Kidney tubule cell (primary cell): Measurements from ENCODE around the gene SYNCRIP.
"Not testable (repeated sequence)": the region's sequence is repeated elsewhere in the genome, so short reads cannot be mapped to it uniquely, and the experiment has no call there.

Experiments
- DNase-seq: peaks from one replicate; pipeline ENCODE4 v3.0.0-alpha.2; 2018; ENCODE audit warnings: low spot score

Gene SYNCRIP

DNA sequence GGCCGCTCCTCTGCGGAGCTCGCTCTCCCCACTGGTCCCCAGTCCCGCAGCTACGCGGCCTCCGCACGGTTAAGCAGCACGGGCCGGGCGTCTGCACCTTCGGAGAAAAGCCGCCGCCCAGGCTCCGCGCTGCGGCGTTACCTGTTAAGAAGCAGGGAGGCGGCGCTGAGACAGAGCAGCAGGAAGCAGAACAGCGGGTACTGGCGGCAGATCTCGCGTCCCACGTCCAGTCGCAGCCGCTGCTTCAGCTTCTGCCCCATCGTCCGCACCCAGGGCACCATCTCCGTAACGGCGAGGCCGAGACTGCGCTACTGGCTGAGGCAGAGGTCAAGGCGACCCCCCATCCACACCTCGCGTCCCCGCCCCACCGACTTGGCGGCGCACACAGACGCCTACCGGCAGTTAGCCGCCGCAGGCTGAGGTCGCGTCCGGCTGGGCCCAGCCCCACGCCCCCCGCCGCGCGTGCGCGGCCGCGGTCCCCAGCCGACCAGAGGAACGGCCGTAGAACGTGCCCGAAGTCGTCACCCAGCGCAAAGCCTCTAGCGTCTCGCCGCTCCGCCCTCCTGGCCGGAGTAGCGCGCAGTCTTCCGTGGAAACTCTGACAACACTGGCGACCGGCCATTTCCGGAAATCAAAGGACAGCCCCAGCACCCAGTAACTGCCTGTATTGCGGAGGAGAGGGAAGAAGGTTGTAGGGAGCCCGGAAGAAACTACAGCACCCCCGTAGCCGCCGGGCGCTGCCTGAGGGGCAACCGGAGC lies 49.1 kb downstream of the SYNCRIP start, which contains the start of gene SNX14:
TSS of gene SNX14 (minus strand) at position 421 of the 759 bp plus-strand sequence. CDS start at position 281, 140 bp downstream.
- peak; percentile 97 for DNase-seq

DNA sequence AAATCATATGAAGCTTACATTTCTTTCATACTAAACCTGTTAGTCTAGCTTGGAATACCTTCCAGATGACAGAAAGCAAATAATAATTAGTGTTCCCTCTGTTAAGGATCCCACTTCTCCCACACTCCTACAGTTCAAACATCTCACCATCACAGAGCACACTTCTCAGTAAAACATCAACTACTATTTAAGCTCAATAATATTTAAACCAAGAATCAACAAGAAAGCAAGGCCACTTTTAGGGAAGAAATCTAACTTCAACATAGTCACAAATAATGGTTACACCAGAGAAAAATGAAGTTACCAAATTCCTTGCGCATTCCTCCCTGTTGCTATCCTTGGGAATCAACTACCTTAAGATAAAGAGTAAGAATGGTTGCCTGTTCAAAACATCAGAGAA lies 50.7 kb downstream of the SYNCRIP start:
- DNase-seq = no peak

DNA sequence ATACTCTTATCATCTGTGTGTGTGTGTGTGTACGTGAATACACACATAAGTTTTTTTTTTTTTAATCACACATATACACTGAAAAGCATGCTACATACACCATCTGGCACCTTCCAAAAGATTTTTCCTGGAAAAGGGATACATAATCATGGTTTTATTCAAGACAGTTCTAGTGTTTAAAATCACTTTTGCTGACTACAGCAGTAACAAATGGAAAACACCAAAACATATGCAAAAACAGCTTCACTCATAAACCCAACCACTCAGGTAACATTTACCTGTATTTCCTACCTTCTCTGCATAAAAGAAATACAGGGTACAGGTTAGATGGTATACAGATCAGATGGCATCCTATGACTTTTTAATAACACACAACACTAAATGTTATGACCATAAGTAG lies 51.5 kb downstream of the SYNCRIP start:
- no peak for DNase-seq

DNA sequence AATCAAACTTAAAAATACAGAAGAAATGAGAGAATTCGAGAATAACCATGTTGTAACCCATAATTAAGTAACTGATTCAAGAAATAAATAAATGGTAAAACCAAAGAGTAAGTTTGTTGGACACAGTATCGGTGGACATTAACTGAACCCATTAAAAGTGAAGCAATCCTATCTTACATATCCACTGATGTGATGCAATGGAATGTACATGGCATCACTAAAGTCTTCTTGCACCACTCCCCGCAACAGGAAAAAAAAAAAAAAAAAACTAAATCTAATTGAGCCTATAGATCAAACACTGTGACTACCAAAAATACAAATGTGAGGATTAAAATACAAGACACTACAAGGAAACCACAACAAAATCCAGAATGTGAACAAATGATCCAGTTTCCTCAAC lies 56.9 kb downstream of the SYNCRIP start:
- DNase-seq = no peak

DNA sequence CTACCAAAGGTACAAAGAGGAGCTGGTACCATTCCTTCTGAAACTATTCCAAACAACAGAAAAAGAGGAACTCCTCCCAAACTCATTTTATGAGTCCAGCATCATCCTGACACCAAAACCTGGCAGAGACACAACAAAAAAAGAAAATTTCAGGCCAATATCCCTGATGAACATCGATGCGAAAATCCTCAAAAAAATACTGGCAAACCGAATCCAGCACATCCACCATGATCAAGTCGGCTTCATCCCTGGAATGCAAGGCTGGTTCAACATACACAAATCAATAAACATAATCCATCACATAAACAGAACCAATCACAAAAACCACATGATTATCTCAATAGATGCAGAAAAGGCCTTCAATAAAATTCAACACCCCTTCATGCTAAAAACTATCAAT lies 59.9 kb downstream of the SYNCRIP start:
- DNase-seq = not testable (repeated sequence)

DNA sequence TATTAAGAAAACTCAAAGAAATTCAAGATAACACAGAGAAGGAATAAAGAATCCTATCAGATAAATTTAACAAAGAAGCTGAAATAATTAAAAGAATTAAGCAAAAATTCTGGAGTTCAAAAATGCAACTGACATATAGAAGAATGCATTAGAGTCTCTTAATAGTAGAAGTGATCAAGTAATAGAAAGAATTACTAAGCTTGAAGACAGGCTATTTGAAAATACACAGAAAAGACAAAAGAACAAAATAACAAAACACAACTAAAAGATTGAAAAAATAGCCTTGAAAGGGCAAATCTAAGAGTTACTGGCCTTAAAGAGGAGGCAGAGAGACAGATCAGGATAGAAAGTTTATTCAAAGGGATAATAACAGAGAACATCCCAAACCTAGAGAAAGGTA lies 61.1 kb downstream of the SYNCRIP start:
- no peak for DNase-seq

DNA sequence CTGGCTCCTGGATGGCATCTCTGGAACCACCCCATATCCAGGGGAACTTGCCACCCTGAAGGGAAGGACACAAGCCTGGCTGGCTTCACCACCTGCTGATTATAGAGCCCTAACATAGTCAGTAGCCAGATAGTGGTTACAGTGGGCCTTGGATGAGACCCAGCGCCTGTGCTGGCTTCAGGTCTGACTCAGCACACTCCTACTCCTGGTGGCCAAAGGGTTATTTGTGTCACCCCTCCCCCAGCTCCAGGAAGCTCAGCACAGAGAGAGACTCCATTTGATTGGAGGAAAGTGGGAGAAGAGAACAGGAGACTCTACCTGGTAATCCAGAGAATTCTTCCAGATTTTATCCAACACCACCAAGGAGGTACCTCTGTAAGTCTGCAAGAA lies 61.8 kb downstream of the SYNCRIP start:
- DNase-seq = peak; percentile 72

DNA sequence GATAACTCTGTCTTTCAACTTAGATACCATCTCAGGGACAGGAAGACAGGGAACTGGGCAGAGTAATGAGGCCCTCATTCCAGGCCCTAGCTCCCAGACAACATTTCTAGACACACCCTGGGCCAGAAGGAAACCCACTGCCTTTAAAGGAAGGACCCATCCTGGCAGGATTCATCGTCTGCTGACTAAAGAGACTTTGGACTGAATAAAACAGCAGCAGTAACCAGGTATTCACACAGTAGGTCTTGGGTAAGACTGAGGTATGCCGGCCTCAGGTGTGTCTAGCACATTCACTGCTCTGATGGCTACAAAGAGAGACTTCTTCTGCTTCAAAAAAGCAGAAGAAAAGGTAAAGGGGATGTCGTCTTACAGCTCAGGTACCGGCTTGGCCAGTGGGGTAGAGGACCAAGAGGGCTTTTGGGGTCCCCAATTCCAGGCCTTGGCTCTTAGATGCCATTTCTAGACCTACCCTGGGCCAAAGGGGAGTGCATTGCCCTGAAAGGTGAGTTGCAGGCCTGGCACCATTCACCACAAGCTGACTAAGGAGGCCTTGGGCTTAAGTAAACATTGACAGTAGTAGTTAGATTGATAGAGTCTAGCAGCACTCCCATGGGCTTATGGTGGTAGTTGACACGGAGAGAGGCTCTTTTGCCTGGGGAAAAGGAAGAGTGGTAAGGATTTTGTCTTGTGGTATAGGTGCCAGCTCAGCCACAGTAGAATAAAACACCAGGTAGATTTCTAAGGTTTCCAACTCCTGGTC lies 62.4 kb downstream of the SYNCRIP start:
- peak; percentile 61 for DNase-seq

DNA sequence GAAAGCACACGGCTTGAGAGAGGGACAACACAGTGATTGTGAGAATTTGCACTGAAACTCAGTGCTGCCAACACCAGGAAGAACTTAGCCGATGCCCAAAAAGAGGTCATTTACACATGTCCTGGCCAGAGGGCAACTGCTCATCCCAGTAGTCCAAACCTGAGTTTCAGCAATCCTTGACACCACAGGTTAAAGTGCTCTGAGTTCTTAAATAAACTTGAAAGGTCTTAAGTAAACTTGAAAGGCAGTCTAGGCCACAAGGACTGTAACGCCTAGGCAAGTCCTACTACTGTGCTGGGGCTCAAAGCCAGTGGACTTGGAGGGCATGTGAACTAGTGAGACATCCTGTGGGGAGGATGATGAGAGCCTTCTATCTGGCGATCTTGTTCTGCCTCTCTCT lies 63.1 kb downstream of the SYNCRIP start:
- DNase-seq = no peak

DNA sequence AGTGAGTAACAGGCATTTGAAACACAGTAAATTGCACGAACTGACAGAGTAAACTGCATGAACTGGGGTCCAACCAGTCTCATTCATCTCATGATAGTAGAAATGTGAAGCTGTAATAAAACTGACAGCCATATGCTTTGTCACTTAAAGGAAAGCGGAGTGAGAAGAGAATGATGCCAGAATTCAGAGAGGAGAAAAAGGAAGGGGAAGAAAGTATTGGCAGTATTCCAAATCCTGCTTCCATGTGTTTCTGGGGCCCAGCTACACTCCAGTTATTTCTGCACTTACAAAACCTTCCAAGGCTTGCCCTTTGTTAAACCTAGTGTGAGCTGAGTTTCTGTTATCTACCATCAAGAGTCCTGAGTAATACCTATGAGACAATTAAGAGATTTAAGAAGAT lies 66.2 kb downstream of the SYNCRIP start:
- no peak for DNase-seq

DNA sequence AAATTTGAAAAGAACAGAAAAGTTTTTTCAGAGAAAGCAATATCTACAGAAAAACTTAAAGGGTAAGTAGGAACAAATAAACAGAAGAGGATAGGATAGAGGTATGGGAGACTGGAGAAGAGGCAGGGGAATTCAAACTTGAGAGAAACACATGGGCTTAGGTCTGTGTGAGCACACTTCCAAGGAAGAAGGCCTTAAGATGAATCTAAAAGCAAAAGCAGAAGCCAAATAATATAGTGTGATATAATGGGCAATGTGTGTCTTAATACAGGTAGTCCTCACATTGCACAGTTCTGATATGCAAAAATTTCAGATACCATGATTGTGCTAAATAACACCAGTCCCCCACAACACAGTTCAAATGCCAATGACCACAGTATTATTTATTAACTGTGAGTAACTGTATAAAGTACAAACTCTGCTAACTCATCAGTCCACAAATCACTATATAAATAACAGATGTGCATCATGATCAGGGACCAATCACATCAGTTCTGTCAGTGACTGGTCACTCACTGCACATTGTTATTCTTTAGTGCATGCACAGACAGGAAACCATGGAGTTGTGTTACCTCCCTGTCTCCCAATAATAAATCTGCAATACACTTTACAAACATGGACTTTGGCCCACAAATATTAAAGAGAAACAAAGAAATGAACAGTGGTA lies 67.6 kb downstream of the SYNCRIP start:
- peak; percentile 80 for DNase-seq

DNA sequence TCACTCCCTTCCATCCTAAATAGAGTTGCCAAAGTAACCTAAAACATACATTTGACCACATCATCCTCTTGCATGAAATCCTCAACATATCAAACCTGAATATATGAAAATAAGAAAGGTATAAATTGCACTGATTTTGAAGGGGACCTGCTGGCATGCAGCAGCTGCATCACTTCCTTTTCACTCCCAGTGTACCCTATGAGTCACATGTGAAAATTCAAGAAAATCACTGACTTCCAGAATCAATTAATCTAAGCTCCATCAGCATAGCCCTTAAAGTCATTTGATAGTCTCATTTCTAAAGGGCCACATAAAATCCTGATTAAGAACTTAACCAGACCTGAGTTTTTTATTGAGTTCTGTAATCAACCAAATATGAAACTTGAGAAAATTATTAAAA lies 73.4 kb downstream of the SYNCRIP start:
- peak; percentile 40 for DNase-seq

DNA sequence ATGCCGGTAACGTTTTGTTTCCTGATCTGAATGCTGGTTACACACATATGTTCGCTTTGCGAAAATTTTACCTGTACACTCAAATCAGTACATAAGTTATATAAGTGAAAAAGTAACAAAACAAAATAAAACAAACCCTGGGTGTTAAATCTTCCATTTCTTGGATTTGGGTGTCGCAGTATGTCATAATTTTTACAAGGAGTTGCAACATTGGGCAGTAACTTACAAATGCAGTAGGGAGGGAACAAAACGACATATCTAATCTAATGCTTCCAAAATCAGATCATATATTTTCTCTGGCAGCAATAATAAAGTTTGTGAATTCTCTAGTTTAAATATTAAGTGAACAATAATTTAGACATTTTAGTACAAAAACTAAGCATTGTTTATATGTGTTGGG lies 74.3 kb downstream of the SYNCRIP start:
- no peak for DNase-seq

DNA sequence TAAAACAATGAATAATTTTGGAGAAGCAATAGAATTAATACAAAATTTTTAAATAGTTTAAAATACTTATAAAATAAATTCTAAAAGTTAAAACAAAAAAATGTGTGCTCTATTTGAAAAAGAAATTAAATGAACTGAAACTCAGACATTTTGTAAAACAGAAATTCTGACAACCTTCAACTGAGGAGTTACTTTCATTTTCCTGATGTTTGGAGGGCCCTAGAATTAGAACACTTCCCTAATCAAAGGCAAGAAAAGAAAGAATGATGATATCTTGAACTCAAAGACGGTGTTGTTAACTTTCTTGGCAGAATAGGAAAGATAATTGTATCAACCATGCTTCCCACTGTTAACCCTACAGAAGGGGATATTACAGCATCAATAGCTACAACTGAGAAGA lies 77.0 kb downstream of the SYNCRIP start:
- no peak for DNase-seq

DNA sequence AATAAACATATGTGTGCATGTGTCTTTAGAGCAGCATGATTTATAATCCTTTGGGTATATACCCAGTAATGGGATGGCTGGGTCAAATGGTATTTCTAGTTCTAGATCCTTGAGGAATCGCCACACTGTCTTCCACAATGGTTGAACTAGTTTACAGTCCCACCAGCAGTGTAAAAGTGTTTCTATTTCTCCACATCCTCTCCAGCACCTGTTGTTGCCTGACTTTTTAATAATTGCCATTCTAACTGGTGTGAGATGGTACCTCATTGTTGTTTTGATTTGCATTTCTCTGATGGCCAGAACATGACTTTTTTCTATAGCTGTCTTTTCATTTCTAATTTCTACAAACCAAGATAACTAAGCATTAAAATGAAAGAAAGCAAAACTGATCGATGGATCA lies 78.5 kb downstream of the SYNCRIP start:
- DNase-seq = not testable (repeated sequence)
